H1 (cell line): ENCODE results near the gene TSHZ2. TPM values are rescaled to one million over a fixed set of nuclear protein-coding genes. Genes with fewer than 3 reads are reported as not detected.

Source experiments
- CTCF ChIA-PET: fragments of 300-600 bp; sonication (Branson Sonifier 250); formaldehyde crosslinking; loops from one replicate; lab custom pipeline; 2021; ENCODE audit not compliant: partially characterized antibody; lab: Charles Lee
- POLR2A ChIA-PET: fragments of 300-600 bp; sonication (Branson Sonifier 250); formaldehyde crosslinking; loops from one replicate; lab custom pipeline; 2021; ENCODE audit warnings: inconsistent platforms; ENCODE audit not compliant: partially characterized antibody; lab: Charles Lee
- DNase-seq, 2 experiments: peaks; one replicate each; pipeline versions ENCODE4 v3.0.0 to v3.0.0-alpha.2; 2010 to 2022; ENCODE audit warnings: low spot score in 2 of 2, low read depth in 1 of 2, mixed read lengths in 1 of 2
- FAIRE-seq: peaks from 2 replicates; lab custom pipeline; 2011; peaks lifted over from hg19 to GRCh38; lab: Jason Lieb, UNC
- H2AFZ ChIP-seq: 2 replicates; pipeline ENCODE4 v1.8.1; 2012; ENCODE audit warnings: low read length, inconsistent platforms
- H2AK5ac ChIP-seq: 2 replicates; pipeline ENCODE4 v1.6.1; 2013; ENCODE audit warnings: low read depth, low read length
- H2BK120ac ChIP-seq: replicated peaks from 2 replicates; pipeline ENCODE3; 2013; ENCODE audit warnings: low read depth, low read length, inconsistent platforms
- H2BK12ac ChIP-seq: 2 replicates; pipeline ENCODE4 v1.6.1; 2013; ENCODE audit warnings: low read depth, low read length
- H2BK15ac ChIP-seq: 2 replicates; pipeline ENCODE4 v1.6.1; 2013; ENCODE audit warnings: low read length
- H2BK20ac ChIP-seq: 2 replicates; pipeline ENCODE4 v1.6.1; 2013; ENCODE audit warnings: low read length
- H2BK5ac ChIP-seq: 2 replicates; pipeline ENCODE4 v1.6.1; 2013; ENCODE audit warnings: low read depth, low read length
- H3K14ac ChIP-seq: 2 replicates; pipeline ENCODE4 v1.6.1; 2013; ENCODE audit warnings: inconsistent platforms; ENCODE audit not compliant: insufficient read length
- H3K18ac ChIP-seq: 2 replicates; pipeline ENCODE4 v1.6.1; 2013; ENCODE audit warnings: low read length; ENCODE audit errors: extremely low read depth
- H3K23ac ChIP-seq: 2 replicates; pipeline ENCODE4 v1.6.1; 2013; ENCODE audit warnings: inconsistent platforms; ENCODE audit not compliant: insufficient read length
- H3K23me2 ChIP-seq: 2 replicates; pipeline ENCODE4 v1.6.1; 2013; ENCODE audit warnings: low read depth, low read length
- H3K27ac ChIP-seq: 2 replicates; pipeline ENCODE4 v1.6.1; 2011; ENCODE audit warnings: low read depth, low read length, inconsistent platforms
- H3K27me3 ChIP-seq, 4 experiments: replicated peaks in 1 of 4; 1 replicate in 1 of 4; 2 replicates in 3 of 4; pipeline versions ENCODE4 v1.6.1 to v1.8.1; 2011 to 2013; ENCODE audit warnings: low read length in 3 of 4, mild to moderate bottlenecking in 3 of 4, inconsistent platforms in 2 of 4, mixed read lengths in 2 of 4, moderate library complexity in 1 of 4; ENCODE audit not compliant: control insufficient read depth in 3 of 4, insufficient read depth in 3 of 4; ENCODE audit errors: extremely low read depth in 1 of 4
- H3K36me3 ChIP-seq, 4 experiments: 2 replicates each; pipeline versions ENCODE4 v1.6.1 to v1.8.1; 2011 to 2013; ENCODE audit warnings: mild to moderate bottlenecking in 4 of 4, low read length in 3 of 4, moderate library complexity in 2 of 4, control low read depth in 1 of 4, inconsistent platforms in 1 of 4; ENCODE audit not compliant: insufficient read depth in 4 of 4, control insufficient read depth in 2 of 4
- H3K4ac ChIP-seq: replicated peaks from 2 replicates; pipeline ENCODE3; 2013; ENCODE audit warnings: low read length, low read depth, mixed read lengths, inconsistent platforms; ENCODE audit not compliant: insufficient read length
- H3K4me1 ChIP-seq, 4 experiments: replicated peaks in 1 of 4; 1 replicate in 1 of 4; 2 replicates in 3 of 4; pipeline versions ENCODE4 v1.6.1 to v1.8.1; 2011 to 2013; ENCODE audit warnings: low read length in 3 of 4, inconsistent platforms in 2 of 4, mixed read lengths in 1 of 4; ENCODE audit not compliant: insufficient read depth in 4 of 4, control insufficient read depth in 3 of 4
- H3K4me2 ChIP-seq, 2 experiments: 2 replicates each; pipeline versions ENCODE4 v1.6.1 to v1.8.1; 2011 to 2013; ENCODE audit warnings: low read depth in 2 of 2, low read length in 2 of 2, control low read depth in 1 of 2, inconsistent platforms in 1 of 2, mild to moderate bottlenecking in 1 of 2; ENCODE audit not compliant: insufficient read depth in 1 of 2
- H3K4me3 ChIP-seq, 4 experiments: fragments of 200-600, 300-600 bp in 1 of 4; sonication (generic), shearing (Covaris generic), sonication (Bioruptor Twin) in 1 of 4; 2 replicates each; pipeline versions ENCODE4 v1.5.1 to v1.8.1; 2011 to 2016; ENCODE audit warnings: low read length in 4 of 4, low read depth in 3 of 4, control low read depth in 2 of 4, inconsistent platforms in 2 of 4, mild to moderate bottlenecking in 2 of 4, mixed read lengths in 1 of 4, moderate library complexity in 1 of 4; ENCODE audit not compliant: insufficient read depth in 2 of 4; ENCODE audit errors: extremely low read depth in 1 of 4
- H3K56ac ChIP-seq: replicated peaks from 2 replicates; pipeline ENCODE3; 2013; ENCODE audit warnings: low read depth, mild to moderate bottlenecking, mixed read lengths, low read length, inconsistent platforms; ENCODE audit not compliant: insufficient read length
- H3K79me1 ChIP-seq: 2 replicates; pipeline ENCODE4 v1.6.1; 2013; ENCODE audit warnings: low read depth, low read length, control low read depth
- H3K79me2 ChIP-seq, 2 experiments: 2 replicates each; pipeline versions ENCODE4 v1.6.1 to v1.8.1; 2012 to 2013; ENCODE audit warnings: low read length in 2 of 2, mild to moderate bottlenecking in 2 of 2, inconsistent platforms in 1 of 2; ENCODE audit not compliant: insufficient read depth in 2 of 2, control insufficient read depth in 1 of 2
- H3K9ac ChIP-seq, 4 experiments: replicated peaks in 1 of 4; 1 replicate in 1 of 4; 2 replicates in 3 of 4; pipeline versions ENCODE4 v1.6.1 to v1.8.1; 2011 to 2013; ENCODE audit warnings: low read depth in 3 of 4, low read length in 3 of 4, control low read depth in 2 of 4, mild to moderate bottlenecking in 2 of 4, moderate library complexity in 2 of 4, inconsistent platforms in 1 of 4; ENCODE audit errors: extremely low read depth in 1 of 4
- H3K9me3 ChIP-seq, 2 experiments: 2 replicates each; pipeline versions ENCODE4 v1.6.1 to v1.8.1; 2012 to 2013; ENCODE audit warnings: mild to moderate bottlenecking in 2 of 2, moderate library complexity in 2 of 2, control low read depth in 1 of 2, inconsistent platforms in 1 of 2, low read depth in 1 of 2, low read length in 1 of 2, mixed read lengths in 1 of 2; ENCODE audit not compliant: insufficient read depth in 2 of 2
- H4K20me1 ChIP-seq, 2 experiments: replicated peaks in 1 of 2; 2 replicates each; pipeline versions ENCODE3 to v1.8.1; 2011 to 2013; ENCODE audit warnings: inconsistent platforms in 2 of 2, low read length in 2 of 2, mild to moderate bottlenecking in 1 of 2; ENCODE audit not compliant: insufficient read depth in 2 of 2, control insufficient read depth in 1 of 2
- H4K5ac ChIP-seq: 2 replicates; pipeline ENCODE4 v1.6.1; 2013; ENCODE audit warnings: low read length, low read depth, mixed read lengths, inconsistent platforms; ENCODE audit not compliant: insufficient read length
- H4K8ac ChIP-seq: 2 replicates; pipeline ENCODE4 v1.8.0; 2013; ENCODE audit warnings: mild to moderate bottlenecking, moderate library complexity, low read length, inconsistent platforms; ENCODE audit not compliant: insufficient read depth; ENCODE audit errors: extremely low read depth
- H4K91ac ChIP-seq: replicated peaks from 2 replicates; pipeline ENCODE3; 2013; ENCODE audit warnings: low read length, mixed read lengths, inconsistent platforms; ENCODE audit not compliant: insufficient read length
- ASH2L ChIP-seq: fragments of 200-600, 300-600 bp; sonication (generic); IDR thresholded peaks from one replicate; pipeline ENCODE4 v1.7.1; 2017; ENCODE audit warnings: low read length
- CBX8 ChIP-seq: fragments of 300-800, 300-1000 bp; sonication (generic); IDR thresholded peaks from 2 replicates; pipeline ENCODE4 v1.7.1; 2016; ENCODE audit warnings: low read depth, low read length, borderline replicate concordance
- CHD2 ChIP-seq: IDR thresholded peaks from 2 replicates; pipeline ENCODE4 v1.6.1; 2012; ENCODE audit warnings: low read length, improper control_type of control experiment
- CREB1 ChIP-seq: IDR thresholded peaks from 2 replicates; pipeline ENCODE4 v1.6.1; 2012; ENCODE audit warnings: inconsistent platforms
- KDM1A ChIP-seq: fragments of 200-600, 300-600 bp; sonication (generic); IDR thresholded peaks from 2 replicates; pipeline ENCODE4 v1.7.1; 2016; ENCODE audit warnings: mild to moderate bottlenecking, low read length, borderline replicate concordance
- NANOG ChIP-seq: IDR thresholded peaks from 2 replicates; pipeline ENCODE4 v1.6.1; 2011; ENCODE audit warnings: low read length, low read depth, mild to moderate bottlenecking, inconsistent platforms; ENCODE audit not compliant: insufficient read depth, poor library complexity, severe bottlenecking
- RNF2 ChIP-seq: fragments of 200-900, 300-1000 bp; sonication (generic); IDR thresholded peaks from 2 replicates; pipeline ENCODE4 v1.7.1; 2016; ENCODE audit warnings: borderline replicate concordance, low read depth, mild to moderate bottlenecking, antibody characterized with exemption, low read length; ENCODE audit not compliant: poor library complexity, severe bottlenecking; ENCODE audit errors: missing control alignments
- SIX5 ChIP-seq: IDR thresholded peaks from 2 replicates; pipeline ENCODE4 v1.6.1; 2011; ENCODE audit warnings: mild to moderate bottlenecking, low read depth, low read length
- SP1 ChIP-seq: IDR thresholded peaks from 2 replicates; pipeline ENCODE4 v1.6.1; 2011; ENCODE audit warnings: low read depth, low read length
- SP2 ChIP-seq: IDR thresholded peaks from 2 replicates; pipeline ENCODE4 v1.6.1; 2012; ENCODE audit warnings: mild to moderate bottlenecking, low read length, inconsistent platforms
- SRF ChIP-seq: IDR thresholded peaks from 2 replicates; pipeline ENCODE4 v1.6.1; 2011; ENCODE audit warnings: mild to moderate bottlenecking, low read depth, low read length, moderate library complexity
- TAF1 ChIP-seq: IDR thresholded peaks from 2 replicates; pipeline ENCODE4 v1.6.1; 2011; ENCODE audit warnings: mild to moderate bottlenecking, low read depth, low read length
- TEAD4 ChIP-seq: IDR thresholded peaks from 2 replicates; pipeline ENCODE4 v1.6.1; 2012; ENCODE audit warnings: low read depth, low read length, inconsistent platforms, mixed read lengths
- WGBS, 2 experiments: shearing (Covaris generic) in 1 of 2; methylation state at CpG; one replicate each; pipeline versions ENCODE4 v1.1.6 to v1.1.7; 2013 to 2015; ENCODE audit warnings: low lambda C conversion rate in 2 of 2, mixed read lengths in 2 of 2, inconsistent platforms in 1 of 2, low coverage in 1 of 2, missing lambda C conversion rate in 1 of 2; ENCODE audit not compliant: insufficient replicate concordance in 2 of 2, insufficient coverage in 1 of 2, insufficient read length in 1 of 2; ENCODE audit errors: extremely low coverage in 1 of 2, missing lambda C conversion rate in 1 of 2; 5-methylcytosine and 5-hydroxymethylcytosine counted together
- polyA plus RNA-seq, 7 experiments: library from polyadenylated mRNA; depleted of rRNA in 3 of 7; stranded (reverse) in 5 of 7; unstranded in 2 of 7; fragments of >200 nt in 5 of 7; fragments of 200-250 nt in 2 of 7; gene quantifications; 1 replicate in 5 of 7; 2 replicates in 1 of 7; 4 replicates in 1 of 7; pipeline versions ENCODE4 v1.2.1 to v1.2.3, GENCODE V29; 2011 to 2013; ENCODE audit warnings: missing spikeins in 2 of 7, mixed read lengths in 2 of 7
- total RNA-seq: library from RNA; stranded (reverse); fragmentation: NEBNext Ultra II Directional; extraction: Animal tissue kit (Norgen Biotek cat#: 25700); gene quantifications from 2 replicates; pipeline ENCODE4 v1.2.1, GENCODE V29; 2021

Gene TSHZ2
- total and polyA plus RNA-seq, 2 of the 8 experiments (the other 6 are each of a cell fraction or from before 2014, with no cell fraction given) = 0.14 to 0.30 TPM

DNA sequence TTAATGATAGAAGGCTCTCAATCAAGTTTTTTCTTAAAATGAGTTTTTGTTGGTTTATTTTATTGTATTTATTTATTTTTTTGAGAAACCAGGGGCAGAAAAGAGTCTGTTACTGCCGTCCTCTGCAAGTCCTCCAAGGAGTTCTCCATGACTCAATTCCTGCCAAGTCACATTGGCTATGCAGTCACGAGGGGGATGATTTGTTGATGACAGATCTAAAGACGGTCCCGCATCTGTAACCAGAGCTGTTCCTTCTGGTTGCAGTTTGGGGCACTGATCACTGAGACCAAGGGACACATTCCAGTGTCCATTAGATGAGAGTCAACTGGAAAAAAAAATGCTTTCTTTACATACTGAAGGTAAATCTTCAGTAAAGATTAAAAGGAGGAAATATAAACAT, 13.9 kb upstream of the TSHZ2 start:
- FAIRE-seq = no peak
- Histone ChIP-seq H2AFZ (no peak overlapping the region), H2AK5ac (no peak overlapping the region), H2BK5ac (no peak overlapping the region), H3K9ac (no peak overlapping the region), H2BK20ac (no peak overlapping the region), H3K4me2 (no peak overlapping the region), H3K79me2 (no peaks in the 10 kb centered on the region), H4K20me1 (no peaks in the 10 kb centered on the region), H3K14ac (no peak overlapping the region), H3K23ac (no peak overlapping the region), H4K8ac (no peak overlapping the region), H3K4me1 (no peaks in the 10 kb centered on the region), H3K18ac (no peak overlapping the region), H3K36me3 (no peaks in the 10 kb centered on the region), H3K27ac (no peak overlapping the region), H3K56ac (no peak overlapping the region), H3K4me3 (no peak overlapping the region), H2BK15ac (no peak overlapping the region), H4K5ac (no peak overlapping the region), H3K23me2 (no peaks in the 10 kb centered on the region), H4K91ac (no peak overlapping the region), H2BK12ac (no peak overlapping the region), H2BK120ac (no peak overlapping the region), H3K27me3 (no peaks in the 10 kb centered on the region), H3K9me3 (no peaks in the 10 kb centered on the region), H3K4ac (no peak overlapping the region), H3K79me1 (no peaks in the 10 kb centered on the region)
- TF ChIP-seq CREB1 = no peak
- no peak for TF ChIP-seq SIX5
- TF ChIP-seq TEAD4 = no peak
- no peak for TF ChIP-seq TAF1
- no peak for TF ChIP-seq SRF
- no peak for TF ChIP-seq RNF2
- no peak for TF ChIP-seq CBX8
- TF ChIP-seq CHD2 = no peak
- TF ChIP-seq SP1 = no peak
- TF ChIP-seq NANOG = no peak
- no peak for TF ChIP-seq ASH2L
- TF ChIP-seq KDM1A = no peak
- no peak for TF ChIP-seq SP2
- CTCF ChIA-PET = interaction anchor here (1.0 to 2.3 kb wide), 3 partner anchors 9 to 210 kb away, joined by 3 to 5 read pairs (median 3); no protein-coding TSS in a partner anchor
- no peak for DNase-seq
- 89% methylated on average over 4 of the region's 4 CpGs; no CpG with 5 or more reads in 1 of the 2 experiments for WGBS, 2 experiments
- POLR2A ChIA-PET = interaction anchor here (0.6 kb wide), 1 partner anchor 454 kb away, joined by 3 read pairs; no protein-coding TSS in a partner anchor
